ENCODE data around the gene PRUNE2.

DNA sequence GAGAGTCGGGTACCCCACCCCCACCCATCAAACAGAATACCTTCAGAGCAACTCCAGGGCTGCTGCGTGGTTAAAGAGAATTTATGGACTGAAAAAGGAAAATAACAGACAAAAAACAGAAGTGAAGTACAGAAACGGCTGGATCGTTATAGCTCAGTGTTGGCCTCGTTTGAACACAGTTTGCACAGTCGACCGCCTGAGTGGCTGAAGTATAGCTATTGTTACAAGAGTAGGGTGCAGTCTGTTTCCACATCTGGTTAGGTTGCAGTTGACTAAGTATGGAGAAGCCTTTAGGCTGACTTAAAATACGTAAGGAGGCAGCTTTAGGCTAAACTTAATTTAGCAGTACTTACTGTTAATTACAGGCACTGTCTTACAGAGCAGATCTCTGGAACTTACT, 325.7 kb downstream of the PRUNE2 start:
- TF ChIP-seq POLR2A (IDR thresholded peaks at IDR 0.05) (no peak), EP300 (IDR thresholded peaks at IDR 0.05) (no peak), POLR2AphosphoS5 (IDR thresholded peaks at IDR 0.05) (no peak)
- TF ChIP-seq, protein P1, sequence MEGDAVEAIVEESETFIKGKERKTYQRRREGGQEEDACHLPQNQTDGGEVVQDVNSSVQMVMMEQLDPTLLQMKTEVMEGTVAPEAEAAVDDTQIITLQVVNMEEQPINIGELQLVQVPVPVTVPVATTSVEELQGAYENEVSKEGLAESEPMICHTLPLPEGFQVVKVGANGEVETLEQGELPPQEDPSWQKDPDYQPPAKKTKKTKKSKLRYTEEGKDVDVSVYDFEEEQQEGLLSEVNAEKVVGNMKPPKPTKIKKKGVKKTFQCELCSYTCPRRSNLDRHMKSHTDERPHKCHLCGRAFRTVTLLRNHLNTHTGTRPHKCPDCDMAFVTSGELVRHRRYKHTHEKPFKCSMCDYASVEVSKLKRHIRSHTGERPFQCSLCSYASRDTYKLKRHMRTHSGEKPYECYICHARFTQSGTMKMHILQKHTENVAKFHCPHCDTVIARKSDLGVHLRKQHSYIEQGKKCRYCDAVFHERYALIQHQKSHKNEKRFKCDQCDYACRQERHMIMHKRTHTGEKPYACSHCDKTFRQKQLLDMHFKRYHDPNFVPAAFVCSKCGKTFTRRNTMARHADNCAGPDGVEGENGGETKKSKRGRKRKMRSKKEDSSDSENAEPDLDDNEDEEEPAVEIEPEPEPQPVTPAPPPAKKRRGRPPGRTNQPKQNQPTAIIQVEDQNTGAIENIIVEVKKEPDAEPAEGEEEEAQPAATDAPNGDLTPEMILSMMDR (IDR thresholded peaks at IDR 0.05) = no peak

Measured in upper lobe of left lung (tissue), 4 donors.